ENCODE data around the gene BLCAP. TPM values are rescaled to one million over a fixed set of nuclear protein-coding genes. Genes with fewer than 3 reads are reported as not detected.

Gene BLCAP
- total RNA-seq, 4 donors from 2014 or later = 63.9 to 152 (median 107) TPM

DNA sequence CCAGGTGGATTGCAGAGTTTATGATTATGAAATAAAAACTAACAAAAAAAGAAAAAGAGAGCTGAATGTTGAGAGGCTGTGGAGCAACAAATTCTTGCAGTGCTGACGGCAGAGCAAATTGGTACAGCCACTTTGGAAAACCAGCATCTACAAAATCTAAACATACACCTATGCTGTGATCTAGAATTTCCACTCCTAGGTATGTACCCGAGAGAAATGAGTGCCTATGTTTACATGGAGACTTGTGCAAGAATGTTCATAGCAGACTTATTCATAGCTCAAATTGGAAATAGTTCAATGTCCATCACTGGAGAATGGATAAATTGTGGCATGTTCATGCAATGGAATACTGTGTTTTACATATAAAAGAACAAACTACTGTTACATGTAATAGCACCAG is 3.0 kb upstream of the BLCAP start:
- TF ChIP-seq, protein P1, sequence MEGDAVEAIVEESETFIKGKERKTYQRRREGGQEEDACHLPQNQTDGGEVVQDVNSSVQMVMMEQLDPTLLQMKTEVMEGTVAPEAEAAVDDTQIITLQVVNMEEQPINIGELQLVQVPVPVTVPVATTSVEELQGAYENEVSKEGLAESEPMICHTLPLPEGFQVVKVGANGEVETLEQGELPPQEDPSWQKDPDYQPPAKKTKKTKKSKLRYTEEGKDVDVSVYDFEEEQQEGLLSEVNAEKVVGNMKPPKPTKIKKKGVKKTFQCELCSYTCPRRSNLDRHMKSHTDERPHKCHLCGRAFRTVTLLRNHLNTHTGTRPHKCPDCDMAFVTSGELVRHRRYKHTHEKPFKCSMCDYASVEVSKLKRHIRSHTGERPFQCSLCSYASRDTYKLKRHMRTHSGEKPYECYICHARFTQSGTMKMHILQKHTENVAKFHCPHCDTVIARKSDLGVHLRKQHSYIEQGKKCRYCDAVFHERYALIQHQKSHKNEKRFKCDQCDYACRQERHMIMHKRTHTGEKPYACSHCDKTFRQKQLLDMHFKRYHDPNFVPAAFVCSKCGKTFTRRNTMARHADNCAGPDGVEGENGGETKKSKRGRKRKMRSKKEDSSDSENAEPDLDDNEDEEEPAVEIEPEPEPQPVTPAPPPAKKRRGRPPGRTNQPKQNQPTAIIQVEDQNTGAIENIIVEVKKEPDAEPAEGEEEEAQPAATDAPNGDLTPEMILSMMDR (IDR thresholded peaks at IDR 0.05; ENCODE audit: low read depth) = no peak

DNA sequence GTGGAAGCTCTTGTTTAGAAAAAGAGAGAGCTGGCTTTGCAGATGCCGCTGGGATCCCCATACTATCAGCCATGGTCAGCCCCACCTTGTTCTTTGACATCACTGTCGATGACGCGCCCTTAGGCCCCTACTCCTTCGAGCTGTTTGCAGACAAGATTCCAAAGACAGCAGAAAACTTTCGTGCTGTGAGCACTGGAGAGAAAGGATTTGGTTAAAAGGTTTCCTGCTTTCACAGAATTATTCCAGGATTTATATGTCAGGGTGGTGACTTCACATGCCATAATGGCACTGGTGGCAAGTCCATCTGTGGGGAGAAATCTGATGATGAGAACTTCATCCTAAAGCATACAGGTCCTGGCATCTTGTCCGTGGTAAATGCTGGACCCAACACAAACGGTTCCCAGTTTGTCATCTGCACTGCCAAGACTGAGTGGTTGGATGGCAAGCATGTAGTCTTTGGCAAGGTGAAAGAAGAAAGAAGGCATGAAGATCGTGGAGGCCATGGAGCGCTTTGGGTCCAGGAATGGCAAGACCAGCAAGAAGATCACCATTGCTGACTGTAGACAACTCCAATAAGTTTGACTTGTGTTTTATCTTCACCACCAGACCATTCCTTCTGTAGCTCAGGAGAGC is 2.4 kb upstream of the BLCAP start:
- TF ChIP-seq, protein P1 (IDR thresholded peaks at IDR 0.05; ENCODE audit: low read depth) = no peak

DNA sequence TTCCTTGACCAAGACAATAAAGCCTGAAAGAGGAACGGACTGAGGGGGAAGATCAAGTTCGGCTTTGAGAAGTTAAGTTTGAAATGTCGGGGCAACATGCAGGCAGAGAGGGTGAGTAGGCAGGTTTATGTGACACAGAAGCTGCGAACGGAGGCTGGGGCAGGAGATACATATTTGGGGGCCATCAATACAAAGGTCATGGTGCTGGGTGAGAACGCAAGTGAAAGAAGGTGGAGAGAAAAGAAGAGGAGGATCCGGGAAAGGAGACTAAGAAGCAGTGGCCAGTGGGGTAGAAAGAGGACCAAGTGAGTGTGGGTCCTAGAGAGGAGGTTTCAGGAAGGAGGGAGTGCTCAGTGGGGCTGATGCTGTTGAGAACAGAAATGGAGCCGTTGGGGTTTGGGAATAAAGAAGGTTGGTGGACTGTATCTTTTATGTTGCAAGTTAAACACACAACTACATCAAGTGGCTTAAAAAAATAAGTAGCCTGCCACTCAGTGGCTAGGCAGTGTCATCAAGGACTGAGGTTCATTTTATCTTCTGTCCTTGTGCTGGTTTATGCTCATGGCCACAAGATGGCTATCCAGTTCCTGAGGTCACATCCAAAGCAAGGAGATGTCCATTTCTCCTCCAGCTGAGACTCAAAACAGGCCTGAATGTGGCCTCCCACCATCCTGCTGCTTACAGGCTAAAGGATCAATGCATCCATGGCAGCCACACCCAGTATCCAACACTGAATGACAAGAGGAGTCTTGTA is 1.7 kb upstream of the BLCAP start:
- TF ChIP-seq, protein P1 (IDR thresholded peaks at IDR 0.05; ENCODE audit: low read depth) = no peak

DNA sequence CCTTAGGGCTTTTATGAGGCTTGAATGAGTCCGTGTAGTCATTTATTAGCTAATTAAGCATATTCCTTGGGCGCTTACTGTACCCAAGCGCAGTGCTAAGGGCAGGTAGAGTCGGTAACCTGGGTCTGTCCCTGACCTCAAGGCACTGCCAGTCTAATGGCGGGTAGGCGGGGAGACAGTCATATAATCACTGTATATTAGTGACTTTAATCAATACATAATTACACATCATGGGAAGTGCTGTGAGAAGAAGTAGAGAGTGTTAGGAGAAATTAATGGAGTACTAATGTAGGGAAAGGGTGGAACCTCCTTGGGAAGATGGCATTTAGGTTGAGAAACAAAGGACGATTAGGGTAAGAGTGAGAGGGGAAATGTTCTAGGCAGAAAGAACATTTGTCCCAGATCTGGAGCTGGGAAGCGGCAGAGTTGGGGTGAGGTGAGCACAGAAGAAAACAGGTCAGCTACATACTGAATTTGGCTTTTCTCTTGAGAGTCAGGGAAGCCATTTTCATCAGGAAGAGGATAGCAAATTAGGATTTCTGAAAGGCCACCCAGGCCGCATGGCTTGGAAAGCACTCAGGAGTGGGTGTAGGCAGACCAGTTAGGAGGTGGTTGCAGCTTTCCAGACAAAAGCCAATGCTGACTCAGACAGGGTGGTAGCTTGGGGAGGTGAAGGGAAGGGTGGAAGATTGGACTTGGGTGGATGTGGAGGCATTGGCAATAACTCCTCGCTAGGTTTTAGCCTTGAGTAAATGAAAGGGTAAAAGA is 954 bp upstream of the BLCAP start:
- TF ChIP-seq, protein P1 (IDR thresholded peaks at IDR 0.05; ENCODE audit: low read depth) = no peak

DNA sequence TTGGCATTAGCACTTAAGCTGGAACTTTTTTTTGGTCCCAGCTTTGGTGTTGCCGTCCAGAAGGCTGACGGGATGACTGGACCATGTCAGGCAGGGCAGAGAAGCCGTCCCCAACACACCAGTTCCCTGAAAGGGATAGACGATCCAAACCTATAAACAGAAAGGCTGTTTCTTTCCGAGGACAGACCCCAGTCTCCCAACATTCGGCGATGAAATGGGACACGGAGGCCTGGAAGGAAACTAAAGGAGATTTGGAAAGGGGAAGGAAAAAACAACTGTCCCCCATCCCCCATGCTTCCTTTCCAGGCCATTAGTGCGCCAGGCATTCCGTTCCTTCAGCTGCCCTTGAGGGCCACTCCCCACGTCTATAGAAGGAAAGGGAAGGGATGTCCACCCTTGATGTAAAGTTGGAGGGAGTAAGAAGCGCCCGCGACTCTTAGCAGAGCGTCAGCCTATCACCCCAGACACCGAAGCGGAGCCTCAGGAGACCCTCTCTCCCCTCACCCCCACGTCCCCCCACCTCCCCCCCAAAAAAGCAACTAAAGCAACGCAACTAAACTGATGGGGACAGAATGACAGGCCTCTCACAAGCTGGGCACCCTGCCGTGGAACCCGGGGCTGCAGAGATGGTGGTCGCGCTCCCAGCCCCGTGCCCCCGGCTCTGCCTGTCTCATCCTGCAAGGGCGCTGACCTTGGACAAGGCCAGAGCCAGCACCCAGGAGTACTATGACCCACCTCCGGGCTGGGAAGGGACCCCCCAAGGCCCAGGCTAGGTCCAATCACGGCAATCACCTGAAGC is 638 bp downstream of the BLCAP start:
- TF ChIP-seq, protein P1 (IDR thresholded peaks at IDR 0.05; ENCODE audit: low read depth) = no peak

DNA sequence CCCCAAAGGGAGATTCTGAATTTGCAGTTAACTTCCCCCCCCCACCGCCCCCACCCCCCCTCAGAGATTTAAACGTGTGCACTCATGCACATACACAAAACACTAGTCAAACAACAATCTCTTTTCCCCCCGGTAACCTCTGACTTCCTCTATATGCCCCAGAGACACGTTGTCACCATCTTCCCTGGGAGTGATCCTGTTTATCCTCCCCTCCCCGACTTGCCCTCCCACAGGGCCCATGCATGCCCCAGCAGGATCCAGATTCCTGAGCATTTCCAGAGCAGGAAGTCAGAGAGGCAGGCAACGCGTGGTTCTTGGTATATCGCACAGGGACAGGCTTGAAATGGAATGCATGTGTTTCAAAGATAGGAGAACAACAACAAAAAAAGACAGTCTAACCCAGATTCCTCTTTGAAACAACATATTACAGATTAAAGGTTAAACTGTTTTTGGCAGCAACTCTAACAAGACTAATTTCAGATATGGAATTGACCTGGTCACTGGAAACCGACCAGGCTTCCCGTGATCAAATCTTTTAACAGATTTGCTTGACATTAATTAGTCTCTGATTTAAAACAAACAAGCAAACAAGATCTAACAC is 1.3 kb downstream of the BLCAP start:
- TF ChIP-seq, protein P1 (IDR thresholded peaks at IDR 0.05; ENCODE audit: low read depth) = no peak
